ENCODE measurements around the gene LARGE1. TPM values are rescaled to one million over a fixed set of nuclear protein-coding genes. Genes with fewer than 3 reads are reported as not detected.
A peak's percentile ranks its signal among the peaks of the same experiment; 100 is the strongest.

Gene LARGE1
- total RNA-seq, 1 experiment from 2014 or later: 1.3 TPM

DNA sequence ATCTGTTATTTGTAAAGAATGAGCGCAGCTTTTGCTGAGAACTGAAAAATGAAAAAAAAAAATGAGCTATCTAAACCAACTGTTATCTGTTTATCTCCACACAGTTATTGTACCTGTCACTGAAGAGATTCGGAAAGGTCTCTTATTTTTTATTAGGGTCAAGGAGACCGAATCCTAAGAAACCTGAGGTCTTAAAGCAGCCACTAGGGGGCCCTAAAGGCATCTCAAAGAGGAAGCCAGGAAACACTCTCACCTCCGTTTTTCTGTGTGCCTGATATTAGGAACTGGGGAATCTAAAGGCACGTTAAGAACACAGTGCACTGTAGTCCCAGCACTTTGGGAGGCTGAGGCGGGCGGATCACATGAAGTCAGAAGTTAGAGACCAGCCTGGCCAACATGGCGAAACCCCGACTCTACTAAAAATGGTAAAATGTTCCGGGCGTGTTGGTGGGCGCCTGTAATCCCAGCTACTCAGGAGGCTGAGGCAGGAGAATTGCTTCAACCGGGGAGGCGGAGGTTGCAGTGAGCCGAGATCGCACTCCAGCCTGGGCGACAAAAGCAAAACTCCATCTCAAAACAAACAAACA is 3.5 kb upstream of the LARGE1 start:
- Histone ChIP-seq H3F3A (ENCODE audit: low read length, unreplicated experiment) (no peaks in the 10 kb centered on the region), H3K27ac (ENCODE audit: low read length) (no peak overlapping the region), H4K20me1 (ENCODE audit: low read length) (no peaks in the 10 kb centered on the region), H3K27me3 (ENCODE audit: low read length) (peaks cover 47% of the 10 kb centered on the region), H3K36me3 (ENCODE audit: low read depth, low read length) (no peaks in the 10 kb centered on the region), H3K9ac (ENCODE audit: low read length) (no peak overlapping the region), H3K4me2 (ENCODE audit: low read length) (no peak overlapping the region), H2AFZ (ENCODE audit: low read length) (no peak overlapping the region), H3K4me3 (ENCODE audit: low read length) (no peak overlapping the region), H3K9me3 (ENCODE audit: low read length) (no peaks in the 10 kb centered on the region), H3K9me2 (replicated peaks; ENCODE audit: low read length) (no peaks in the 10 kb centered on the region), H3K4me1 (ENCODE audit: insufficient read depth, low read length) (no peaks in the 10 kb centered on the region), H3K79me2 (ENCODE audit: low read length) (no peaks in the 10 kb centered on the region)
- no peak for TF ChIP-seq EZH2phosphoT487 (IDR thresholded peaks at IDR 0.05; ENCODE audit: borderline replicate concordance, low read length)
- TF ChIP-seq, protein P1, sequence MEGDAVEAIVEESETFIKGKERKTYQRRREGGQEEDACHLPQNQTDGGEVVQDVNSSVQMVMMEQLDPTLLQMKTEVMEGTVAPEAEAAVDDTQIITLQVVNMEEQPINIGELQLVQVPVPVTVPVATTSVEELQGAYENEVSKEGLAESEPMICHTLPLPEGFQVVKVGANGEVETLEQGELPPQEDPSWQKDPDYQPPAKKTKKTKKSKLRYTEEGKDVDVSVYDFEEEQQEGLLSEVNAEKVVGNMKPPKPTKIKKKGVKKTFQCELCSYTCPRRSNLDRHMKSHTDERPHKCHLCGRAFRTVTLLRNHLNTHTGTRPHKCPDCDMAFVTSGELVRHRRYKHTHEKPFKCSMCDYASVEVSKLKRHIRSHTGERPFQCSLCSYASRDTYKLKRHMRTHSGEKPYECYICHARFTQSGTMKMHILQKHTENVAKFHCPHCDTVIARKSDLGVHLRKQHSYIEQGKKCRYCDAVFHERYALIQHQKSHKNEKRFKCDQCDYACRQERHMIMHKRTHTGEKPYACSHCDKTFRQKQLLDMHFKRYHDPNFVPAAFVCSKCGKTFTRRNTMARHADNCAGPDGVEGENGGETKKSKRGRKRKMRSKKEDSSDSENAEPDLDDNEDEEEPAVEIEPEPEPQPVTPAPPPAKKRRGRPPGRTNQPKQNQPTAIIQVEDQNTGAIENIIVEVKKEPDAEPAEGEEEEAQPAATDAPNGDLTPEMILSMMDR (conservative IDR thresholded peaks at IDR 0.05; ENCODE audit: low read depth, low read length): peak; percentile 58
- CTCF ChIA-PET: no interaction called here
- DNase-seq: peak; percentile 56
- no peak for ATAC-seq
- no TSS peak for BruUV-seq (replicated peaks)
- POLR2A ChIA-PET (ENCODE audit: unreplicated experiment): no interaction called here
- intact Hi-C loops (cut with micrococcal nuclease): no loop called here

DNA sequence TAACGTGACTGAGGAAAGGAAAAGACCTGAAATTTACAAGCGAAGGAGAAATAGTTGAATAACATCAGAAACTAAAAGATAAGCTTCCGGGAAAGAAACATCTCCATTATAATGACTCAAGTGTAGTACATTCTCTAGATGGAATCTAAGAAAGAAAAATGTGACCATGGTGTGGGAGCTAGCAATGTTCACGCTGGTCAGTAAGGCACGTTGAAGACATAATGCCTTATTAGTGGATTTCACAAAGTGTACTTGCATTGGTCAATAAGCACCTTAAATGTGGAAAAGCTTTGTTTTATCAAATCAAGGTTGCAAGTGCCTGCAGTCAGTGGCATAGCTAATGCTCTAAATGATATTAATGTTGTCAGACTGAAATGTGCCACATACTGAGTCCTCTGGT is 2.8 kb upstream of the LARGE1 start:
- no peak overlapping the region for H3K9ac ChIP-seq (ENCODE audit: low read length)
- ATAC-seq: no peak
- no peaks in the 10 kb centered on the region for H4K20me1 ChIP-seq (ENCODE audit: low read length)
- ChIA-PET POLR2A (ENCODE audit: unreplicated experiment) (no interaction called here), CTCF (no interaction called here)
- H3K4me3 ChIP-seq (ENCODE audit: low read length): no peak overlapping the region; the same call in 1 of the 2 replicates
- intact Hi-C loops (cut with micrococcal nuclease): no loop called here
- H3K79me2 ChIP-seq (ENCODE audit: low read length): no peaks in the 10 kb centered on the region
- no peaks in the 10 kb centered on the region for H3K9me2 ChIP-seq (replicated peaks; ENCODE audit: low read length)
- no peak for DNase-seq
- TF ChIP-seq EZH2 (IDR thresholded peaks at IDR 0.05; ENCODE audit: low read length, unreplicated experiment): no peak
- TF ChIP-seq, protein P1 (conservative IDR thresholded peaks at IDR 0.05; ENCODE audit: low read depth, low read length): no peak
- no peaks in the 10 kb centered on the region for H3K36me3 ChIP-seq (ENCODE audit: low read depth, low read length)
- no peaks in the 10 kb centered on the region for H3K4me1 ChIP-seq (ENCODE audit: insufficient read depth, low read length)
- no peaks in the 10 kb centered on the region for H3K9me3 ChIP-seq (ENCODE audit: low read length)
- peak overlapping the region; percentile 49; the same call in 1 of the 2 replicates for H3K4me2 ChIP-seq (ENCODE audit: low read length)
- H3K27ac ChIP-seq (ENCODE audit: low read length): no peak overlapping the region
- H2AFZ ChIP-seq (ENCODE audit: low read length): no peak overlapping the region
- peaks cover 54% of the 10 kb centered on the region for H3K27me3 ChIP-seq (ENCODE audit: low read length)
- no TSS peak for BruUV-seq (replicated peaks)
- H3F3A ChIP-seq (ENCODE audit: low read length, unreplicated experiment): no peaks in the 10 kb centered on the region

DNA sequence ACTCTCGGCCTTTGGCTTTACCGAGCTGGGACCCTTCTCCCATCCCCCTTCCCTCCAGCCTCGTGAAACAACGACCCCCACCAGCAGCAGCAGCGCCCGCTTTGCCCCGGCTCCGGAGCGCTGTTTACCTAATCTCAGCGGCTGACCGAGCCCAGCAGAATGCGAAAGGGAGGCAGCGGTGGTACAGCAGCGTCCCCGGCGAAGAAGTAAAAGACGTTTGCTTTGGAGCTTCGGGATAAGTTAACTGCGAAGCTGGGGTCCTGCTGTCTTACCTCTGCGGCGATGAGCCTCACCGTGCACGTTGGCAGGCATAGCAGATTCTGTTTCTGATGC is 2.0 kb upstream of the LARGE1 start:
- DNase-seq: no peak
- H3K27ac ChIP-seq (ENCODE audit: low read length): no peak overlapping the region
- H3K36me3 ChIP-seq (ENCODE audit: low read depth, low read length): no peaks in the 10 kb centered on the region
- no peaks in the 10 kb centered on the region for H3K4me1 ChIP-seq (ENCODE audit: insufficient read depth, low read length)
- no peaks in the 10 kb centered on the region for H3K9me3 ChIP-seq (ENCODE audit: low read length)
- H3K9me2 ChIP-seq (replicated peaks; ENCODE audit: low read length): no peaks in the 10 kb centered on the region
- no TSS peak for BruUV-seq (replicated peaks)
- H3K4me2 ChIP-seq (ENCODE audit: low read length): peak overlapping the region; percentile 49
- intact Hi-C loops (cut with micrococcal nuclease): no loop called here
- H3K27me3 ChIP-seq (ENCODE audit: low read length): peaks cover 56% of the 10 kb centered on the region
- no peaks in the 10 kb centered on the region for H3F3A ChIP-seq (ENCODE audit: low read length, unreplicated experiment)
- ATAC-seq: no peak
- ChIA-PET POLR2A (ENCODE audit: unreplicated experiment) (no interaction called here), CTCF (no interaction called here)
- no peak overlapping the region for H3K9ac ChIP-seq (ENCODE audit: low read length)
- no peaks in the 10 kb centered on the region for H3K79me2 ChIP-seq (ENCODE audit: low read length)
- no peak overlapping the region for H2AFZ ChIP-seq (ENCODE audit: low read length)
- H4K20me1 ChIP-seq (ENCODE audit: low read length): no peaks in the 10 kb centered on the region
- TF ChIP-seq EZH2phosphoT487 (IDR thresholded peaks at IDR 0.05; ENCODE audit: borderline replicate concordance, low read length) (no peak), EZH2 (IDR thresholded peaks at IDR 0.05; ENCODE audit: low read length, unreplicated experiment) (no peak)
- TF ChIP-seq, protein P1 (conservative IDR thresholded peaks at IDR 0.05; ENCODE audit: low read depth, low read length): no peak
- H3K4me3 ChIP-seq (ENCODE audit: low read length): no peak overlapping the region; the same call in 1 of the 2 replicates
